Omental fat pad (tissue), 4 donors: ENCODE data around the gene TTLL5. TPM values are rescaled to one million over a fixed set of nuclear protein-coding genes. Genes with fewer than 3 reads are reported as not detected.

ENCODE experiments used
- ATAC-seq: fragments of 150-250 bp; one replicate; pipeline ENCODE4 v1.9.1; 2016; ENCODE audit warnings: mild to moderate bottlenecking, moderate library complexity; ENCODE audit not compliant: low FRiP score
- DNase-seq: peaks from one replicate; pipeline ENCODE4 v3.0.0-alpha.2; 2019; ENCODE audit warnings: low spot score
- total RNA-seq, 4 donors: library from RNA; depleted of rRNA; stranded (reverse); fragments of >200 nt; gene quantifications; one replicate each; pipeline ENCODE4 v1.1.0, GENCODE V29; 2016
- TF ChIP-seq, protein P1 (sequence below), 3 donors: fragments of 450-650 bp; IDR thresholded peaks; one replicate each; pipeline ENCODE4 v1.5.1; 2016 to 2017; ENCODE audit warnings: antibody characterized with exemption in 3 of 3, mild to moderate bottlenecking in 3 of 3, moderate library complexity in 2 of 3

TTLL5 gene
- total RNA-seq, 4 donors from 2014 or later, result 17.3 to 28.2 (median 22.2) TPM

DNA sequence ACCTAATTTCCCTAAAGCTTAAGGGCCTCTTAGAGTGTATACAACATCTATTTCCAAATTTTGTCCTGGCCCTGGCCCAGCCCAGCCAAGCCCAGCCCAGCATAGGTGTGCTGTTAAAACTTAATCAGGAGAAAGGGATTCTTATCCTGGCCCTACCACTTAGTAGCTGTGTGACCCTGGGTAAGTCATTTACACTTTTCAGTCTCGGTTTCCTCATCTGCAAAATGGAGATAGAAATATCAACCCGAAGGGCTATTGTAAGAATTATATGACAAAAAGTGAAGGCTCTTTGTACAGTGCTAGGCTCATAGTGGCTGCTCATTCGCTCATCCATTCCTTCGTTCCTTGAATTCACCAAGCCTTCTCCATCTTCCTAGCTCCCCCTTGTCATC, 812 bp upstream of the TTLL5 start:
- no peak for ATAC-seq
- TF ChIP-seq, protein P1, sequence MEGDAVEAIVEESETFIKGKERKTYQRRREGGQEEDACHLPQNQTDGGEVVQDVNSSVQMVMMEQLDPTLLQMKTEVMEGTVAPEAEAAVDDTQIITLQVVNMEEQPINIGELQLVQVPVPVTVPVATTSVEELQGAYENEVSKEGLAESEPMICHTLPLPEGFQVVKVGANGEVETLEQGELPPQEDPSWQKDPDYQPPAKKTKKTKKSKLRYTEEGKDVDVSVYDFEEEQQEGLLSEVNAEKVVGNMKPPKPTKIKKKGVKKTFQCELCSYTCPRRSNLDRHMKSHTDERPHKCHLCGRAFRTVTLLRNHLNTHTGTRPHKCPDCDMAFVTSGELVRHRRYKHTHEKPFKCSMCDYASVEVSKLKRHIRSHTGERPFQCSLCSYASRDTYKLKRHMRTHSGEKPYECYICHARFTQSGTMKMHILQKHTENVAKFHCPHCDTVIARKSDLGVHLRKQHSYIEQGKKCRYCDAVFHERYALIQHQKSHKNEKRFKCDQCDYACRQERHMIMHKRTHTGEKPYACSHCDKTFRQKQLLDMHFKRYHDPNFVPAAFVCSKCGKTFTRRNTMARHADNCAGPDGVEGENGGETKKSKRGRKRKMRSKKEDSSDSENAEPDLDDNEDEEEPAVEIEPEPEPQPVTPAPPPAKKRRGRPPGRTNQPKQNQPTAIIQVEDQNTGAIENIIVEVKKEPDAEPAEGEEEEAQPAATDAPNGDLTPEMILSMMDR (IDR thresholded peaks at IDR 0.05), result no peak
- DNase-seq, result no peak

DNA sequence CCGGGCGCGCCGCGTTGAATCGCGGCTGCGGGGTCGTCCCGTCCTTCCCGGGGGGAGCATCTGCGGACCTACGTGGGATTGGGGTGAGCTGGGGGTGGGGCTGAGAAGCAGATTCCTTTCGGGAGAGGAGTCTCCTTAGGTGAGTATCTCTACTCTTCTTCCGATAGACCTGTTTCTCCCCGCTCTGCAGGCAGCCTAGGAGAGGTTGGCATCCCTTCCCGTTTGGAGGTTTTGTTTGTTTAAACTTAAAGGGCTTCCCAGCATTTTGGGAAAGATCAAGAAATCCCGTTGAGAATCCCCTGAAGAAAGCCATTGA, 411 bp downstream of the TTLL5 start:
- TF ChIP-seq, protein P1 (IDR thresholded peaks at IDR 0.05), result no peak
- DNase-seq (no peak), ATAC-seq (no peak)

DNA sequence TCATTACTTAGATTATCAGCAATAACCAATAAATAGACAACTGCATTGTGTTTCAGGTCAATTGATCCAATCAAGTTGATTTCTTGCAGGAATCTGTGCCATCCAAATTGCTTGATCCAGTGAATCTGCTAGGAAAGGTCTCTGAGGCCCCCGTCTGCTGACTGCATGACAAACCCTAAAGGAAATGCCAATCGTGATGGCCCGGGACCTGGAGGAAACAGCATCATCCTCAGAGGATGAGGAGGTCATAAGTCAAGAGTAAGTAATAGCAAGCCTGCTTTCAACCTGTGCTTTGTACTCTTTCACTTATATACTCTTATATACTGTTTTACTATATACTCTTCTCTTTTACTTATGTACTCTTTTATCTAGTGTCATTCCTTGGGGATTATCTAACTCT, 1.9 kb downstream of the TTLL5 start:
- no peak for DNase-seq
- no peak for ATAC-seq
- TF ChIP-seq, protein P1 (IDR thresholded peaks at IDR 0.05), result no peak

DNA sequence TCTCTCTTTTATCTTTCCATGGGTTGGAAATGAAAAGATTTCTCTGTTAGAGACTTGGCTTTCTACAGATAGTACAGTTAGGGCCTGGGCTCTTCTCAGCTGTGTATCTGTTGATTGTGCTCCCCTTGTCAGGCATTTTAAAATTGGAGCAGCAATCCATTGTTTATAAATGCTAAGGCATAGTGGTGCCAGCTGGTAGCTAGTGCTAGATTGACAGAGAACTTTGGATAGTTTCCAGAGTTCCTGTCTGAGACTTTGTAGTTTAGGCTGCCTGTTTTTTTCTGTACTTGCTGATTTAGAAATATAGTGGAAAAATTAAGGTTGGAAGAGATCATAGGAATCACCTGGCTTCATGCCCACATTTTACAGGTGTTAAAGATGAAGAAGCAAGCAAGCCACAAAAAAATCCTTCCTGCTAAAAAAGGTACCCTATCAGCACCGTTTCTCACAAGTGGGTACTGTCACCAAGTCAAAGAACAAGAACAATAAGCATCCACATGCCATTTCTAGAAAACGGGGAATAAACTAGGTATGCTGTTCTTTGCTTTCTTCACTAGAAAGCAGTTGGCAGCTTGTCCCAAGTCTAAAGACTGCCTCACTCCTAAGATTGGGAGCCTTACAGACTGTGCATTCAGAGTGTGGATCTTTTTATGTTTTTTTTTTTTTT, 6.2 kb downstream of the TTLL5 start:
- TF ChIP-seq, protein P1 (IDR thresholded peaks at IDR 0.05), result no peak
- no peak for ATAC-seq
- no peak for DNase-seq

DNA sequence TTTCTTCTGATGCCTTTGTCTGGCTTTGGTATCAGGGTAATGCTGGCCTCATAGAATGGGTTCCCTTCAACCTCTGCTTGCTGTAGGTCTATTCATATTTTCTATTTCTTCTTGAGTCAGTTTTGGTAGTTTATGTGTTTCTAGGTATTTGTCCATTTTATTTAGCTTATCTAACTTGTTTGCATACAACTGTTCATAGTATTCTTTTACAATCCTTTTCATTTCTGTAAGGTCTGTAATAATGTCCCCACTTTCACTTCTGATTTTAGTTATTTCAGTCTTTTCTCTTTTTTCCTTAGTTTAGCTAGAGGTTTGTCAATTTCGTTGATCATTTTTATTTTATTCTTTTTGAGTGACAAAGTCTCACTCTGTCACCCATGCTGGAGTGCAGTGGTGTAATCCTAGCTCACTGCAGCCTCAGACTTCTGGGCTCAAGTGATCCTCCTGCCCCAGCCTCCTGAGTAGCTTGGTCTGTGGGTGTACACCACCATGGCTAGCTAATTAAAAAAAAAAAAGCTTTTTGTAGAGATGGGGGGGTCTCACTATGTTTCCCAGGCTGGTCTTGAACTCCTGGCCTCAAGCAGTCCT, 11.7 kb downstream of the TTLL5 start:
- DNase-seq, result no peak
- no peak for ATAC-seq
- TF ChIP-seq, protein P1 (IDR thresholded peaks at IDR 0.05), result no peak

DNA sequence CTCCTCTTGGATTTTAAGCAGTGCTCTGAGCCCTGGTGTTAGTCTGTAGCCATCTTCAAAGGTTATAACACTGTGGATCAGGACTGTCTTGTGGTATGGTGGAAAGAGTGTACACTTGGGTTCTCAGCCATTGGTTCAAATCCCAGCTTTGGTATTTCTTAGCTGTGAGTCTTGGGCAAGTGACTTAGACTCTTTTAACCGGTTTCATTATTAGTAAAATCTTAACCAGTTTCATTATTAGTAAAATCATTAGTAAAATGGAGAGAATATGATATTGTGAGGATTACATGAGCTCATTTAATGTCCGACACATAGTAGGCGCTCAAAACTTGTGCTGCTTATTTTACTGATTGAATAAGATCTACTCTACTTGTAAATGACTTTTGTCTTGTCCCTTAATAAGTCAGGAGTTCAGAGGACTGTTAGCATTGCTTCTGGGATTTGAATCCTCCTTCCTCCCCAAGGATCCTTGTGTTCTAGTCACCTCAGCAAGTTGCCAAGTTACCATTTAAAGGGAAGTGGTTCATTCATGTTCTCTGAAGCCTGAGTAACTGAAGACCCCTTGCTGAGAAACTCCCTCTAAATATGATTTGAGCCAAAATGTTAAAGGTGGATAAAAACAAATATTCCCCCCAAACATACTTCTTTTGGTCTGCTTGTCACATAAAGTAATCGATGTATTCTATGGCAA, 12.4 kb downstream of the TTLL5 start:
- no peak for ATAC-seq

More for the DNA sequence above, 12.4 kb downstream of the TTLL5 start:
- no peak for DNase-seq
- TF ChIP-seq, protein P1 (IDR thresholded peaks at IDR 0.05), result no peak
